GM12865 (cell line): ENCODE measurements around the gene ATRNL1.

ENCODE experiments used
- DNase-seq: peaks from one replicate; pipeline ENCODE4 v3.0.0; 2010; ENCODE audit warnings: low read depth
- H3K4me3 ChIP-seq: 2 replicates; pipeline ENCODE4 v1.5.1; 2011; ENCODE audit warnings: mild to moderate bottlenecking, low read depth, low read length, control low read depth
- TF ChIP-seq, protein P1 (sequence below): IDR thresholded peaks from 2 replicates; pipeline ENCODE4 v1.5.1; 2011; ENCODE audit warnings: low read length, control low read depth, low read depth, inconsistent platforms; ENCODE audit not compliant: insufficient read depth; ENCODE audit errors: missing control alignments

Gene ATRNL1

DNA sequence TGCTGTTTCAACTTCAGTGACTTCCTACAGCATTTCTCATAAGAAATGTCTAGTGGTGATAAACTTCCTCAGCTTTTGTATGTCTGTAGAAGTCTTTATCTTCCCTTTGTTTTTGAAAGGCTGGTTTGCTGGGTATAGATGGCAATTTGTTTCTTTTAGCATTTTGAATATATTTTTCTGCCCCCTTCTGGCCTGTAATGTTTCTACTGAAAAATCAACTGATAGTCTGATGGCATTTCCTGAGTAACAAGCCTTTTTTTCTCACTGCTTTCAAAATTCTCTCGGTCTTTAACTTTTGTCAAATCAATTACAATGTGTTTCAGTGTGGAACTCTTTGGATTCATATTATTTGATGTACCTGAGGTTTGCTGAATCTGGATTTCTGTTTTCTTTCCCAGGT, 487.1 kb downstream of the ATRNL1 start:
- TF ChIP-seq, protein P1, sequence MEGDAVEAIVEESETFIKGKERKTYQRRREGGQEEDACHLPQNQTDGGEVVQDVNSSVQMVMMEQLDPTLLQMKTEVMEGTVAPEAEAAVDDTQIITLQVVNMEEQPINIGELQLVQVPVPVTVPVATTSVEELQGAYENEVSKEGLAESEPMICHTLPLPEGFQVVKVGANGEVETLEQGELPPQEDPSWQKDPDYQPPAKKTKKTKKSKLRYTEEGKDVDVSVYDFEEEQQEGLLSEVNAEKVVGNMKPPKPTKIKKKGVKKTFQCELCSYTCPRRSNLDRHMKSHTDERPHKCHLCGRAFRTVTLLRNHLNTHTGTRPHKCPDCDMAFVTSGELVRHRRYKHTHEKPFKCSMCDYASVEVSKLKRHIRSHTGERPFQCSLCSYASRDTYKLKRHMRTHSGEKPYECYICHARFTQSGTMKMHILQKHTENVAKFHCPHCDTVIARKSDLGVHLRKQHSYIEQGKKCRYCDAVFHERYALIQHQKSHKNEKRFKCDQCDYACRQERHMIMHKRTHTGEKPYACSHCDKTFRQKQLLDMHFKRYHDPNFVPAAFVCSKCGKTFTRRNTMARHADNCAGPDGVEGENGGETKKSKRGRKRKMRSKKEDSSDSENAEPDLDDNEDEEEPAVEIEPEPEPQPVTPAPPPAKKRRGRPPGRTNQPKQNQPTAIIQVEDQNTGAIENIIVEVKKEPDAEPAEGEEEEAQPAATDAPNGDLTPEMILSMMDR, result no peak
- H3K4me3 ChIP-seq, result no peak overlapping the region
- DNase-seq, result no peak

DNA sequence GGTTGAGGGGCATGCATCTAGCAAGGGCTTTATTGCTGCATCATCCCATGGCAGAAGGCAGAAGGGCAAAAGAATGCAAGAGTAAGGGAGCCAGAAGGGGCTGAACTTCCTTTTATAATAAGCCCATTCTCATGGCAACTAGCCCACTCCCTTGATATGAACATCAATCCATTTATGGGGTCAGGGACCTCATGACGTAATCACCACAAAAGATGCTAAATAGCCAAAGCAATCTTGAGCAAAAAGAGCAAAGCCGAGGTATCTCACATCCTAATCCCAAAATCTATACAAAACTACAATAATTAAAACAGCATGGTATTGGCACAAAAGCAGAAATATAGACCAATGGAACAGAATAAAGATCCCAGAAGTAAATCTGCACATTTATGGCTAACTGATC, 499.9 kb downstream of the ATRNL1 start:
- DNase-seq, result no peak
- no peak overlapping the region for H3K4me3 ChIP-seq
- TF ChIP-seq, protein P1, result no peak

DNA sequence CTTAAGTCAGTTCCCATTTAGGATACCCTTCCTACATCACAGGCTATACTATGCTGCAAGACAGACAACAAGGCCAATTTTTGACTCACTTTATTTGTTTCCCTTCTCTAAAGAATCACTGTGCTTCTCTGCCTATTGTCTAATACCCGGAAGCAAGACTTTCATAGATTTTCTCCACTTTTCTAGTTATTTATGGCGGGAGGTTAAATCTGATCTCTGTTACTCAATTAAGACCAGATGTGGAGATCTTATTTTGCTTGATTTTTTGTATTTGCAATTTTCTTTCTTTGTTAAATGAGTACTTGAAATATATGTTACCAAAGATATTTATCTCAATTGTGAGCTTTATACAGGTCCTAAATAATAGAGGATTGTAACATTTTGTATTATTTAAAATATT, 511.5 kb downstream of the ATRNL1 start:
- DNase-seq, result no peak
- H3K4me3 ChIP-seq, result no peak overlapping the region
- TF ChIP-seq, protein P1, result no peak

DNA sequence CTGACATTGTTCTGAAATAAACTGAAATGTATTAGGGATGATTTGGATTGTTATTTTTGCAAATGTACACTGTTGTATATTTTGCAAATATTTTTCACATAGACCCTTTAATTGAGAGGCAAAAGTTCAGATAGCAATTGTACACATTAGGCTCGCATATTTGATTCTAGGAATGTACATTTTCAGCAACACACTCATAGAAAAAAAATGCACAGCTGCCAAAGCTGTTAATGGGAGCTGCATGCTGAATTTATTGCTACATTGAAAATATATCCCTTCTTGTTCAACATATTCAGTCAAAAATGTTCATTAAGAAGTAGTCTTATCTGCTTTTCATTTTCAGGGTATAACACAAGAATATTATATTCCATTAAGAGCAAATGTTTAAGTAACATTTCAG, 512.9 kb downstream of the ATRNL1 start:
- no peak overlapping the region for H3K4me3 ChIP-seq
- no peak for DNase-seq
- TF ChIP-seq, protein P1, result no peak

DNA sequence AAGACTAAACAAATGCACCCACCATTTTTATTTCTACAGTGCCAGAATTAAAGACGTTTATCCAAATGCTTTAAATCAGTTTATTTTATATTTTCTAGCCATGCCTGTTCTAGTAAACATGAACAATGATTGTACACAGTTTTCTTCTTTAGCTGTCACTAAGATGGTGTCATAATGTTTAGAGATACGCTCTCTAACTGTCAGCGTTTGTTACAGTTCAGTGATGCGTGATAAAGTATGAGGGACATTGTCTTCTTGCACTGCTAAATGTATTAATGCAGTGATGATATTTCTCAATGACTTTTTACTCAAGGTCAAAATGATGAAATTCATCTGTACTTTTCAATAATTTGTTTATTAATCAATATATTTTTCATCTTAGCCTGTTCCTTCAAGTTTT, 513.6 kb downstream of the ATRNL1 start:
- TF ChIP-seq, protein P1, result no peak
- DNase-seq, result no peak
- H3K4me3 ChIP-seq, result no peak overlapping the region

DNA sequence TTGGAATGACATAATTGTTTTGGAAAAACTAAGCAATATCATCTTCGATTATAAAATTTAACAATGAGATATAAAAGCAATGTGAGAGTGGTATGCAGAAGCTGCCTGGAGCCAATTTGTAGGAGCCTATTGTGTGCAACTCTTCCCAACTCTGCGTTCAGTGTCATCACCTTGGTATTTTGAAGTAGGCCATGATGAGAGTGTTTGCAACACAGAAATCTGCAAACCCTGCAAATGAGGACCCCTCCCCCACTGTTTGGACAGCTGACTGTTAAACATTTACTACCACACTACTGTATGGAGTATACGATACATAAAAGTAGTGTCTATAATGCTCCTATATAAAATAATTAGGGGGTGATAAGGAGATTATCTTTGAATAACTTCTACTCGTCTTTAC, 531.3 kb downstream of the ATRNL1 start:
- no peak overlapping the region for H3K4me3 ChIP-seq
- no peak for DNase-seq
- TF ChIP-seq, protein P1, result no peak

DNA sequence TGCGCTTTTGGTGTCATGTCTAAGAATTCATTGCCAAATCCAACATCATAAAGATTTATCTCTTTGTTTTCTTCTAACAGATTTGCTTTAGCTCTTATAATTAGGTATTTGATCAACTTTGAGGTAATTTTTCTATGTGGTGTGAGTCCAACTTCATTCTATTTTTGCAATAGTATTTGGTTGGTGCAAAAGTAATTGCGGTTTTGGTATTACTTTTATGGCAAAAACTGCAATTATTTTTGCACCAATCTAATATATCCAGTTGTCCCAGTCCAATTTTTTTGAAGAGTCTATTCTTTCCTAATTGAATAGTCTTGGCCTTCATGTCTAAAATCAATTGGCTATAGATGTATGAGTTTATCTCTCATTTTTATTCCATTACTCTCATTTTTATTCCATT, 535.5 kb downstream of the ATRNL1 start:
- DNase-seq, result no peak
- H3K4me3 ChIP-seq, result no peak overlapping the region
- TF ChIP-seq, protein P1, result no peak
